ENCODE measurements around the gene PPP1R9B.

DNA sequence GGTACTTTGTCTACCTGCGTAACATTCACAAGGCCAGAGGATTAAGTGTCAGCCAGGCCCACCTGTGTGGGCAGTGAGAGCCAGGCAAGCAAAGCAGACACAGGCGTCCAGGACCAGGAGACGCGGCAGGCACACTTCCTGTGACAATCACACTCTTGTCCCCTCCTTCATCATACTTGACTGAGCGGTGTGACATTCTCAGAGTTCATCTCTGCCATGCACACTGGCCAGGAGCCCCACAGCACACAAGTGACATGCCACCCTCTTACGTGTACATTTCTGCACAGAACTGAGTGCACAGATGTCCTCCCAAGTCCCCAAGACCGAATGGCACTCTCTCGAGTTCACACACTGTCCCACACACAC lies 8.7 kb downstream of the PPP1R9B start:
- TF ChIP-seq, protein P1, sequence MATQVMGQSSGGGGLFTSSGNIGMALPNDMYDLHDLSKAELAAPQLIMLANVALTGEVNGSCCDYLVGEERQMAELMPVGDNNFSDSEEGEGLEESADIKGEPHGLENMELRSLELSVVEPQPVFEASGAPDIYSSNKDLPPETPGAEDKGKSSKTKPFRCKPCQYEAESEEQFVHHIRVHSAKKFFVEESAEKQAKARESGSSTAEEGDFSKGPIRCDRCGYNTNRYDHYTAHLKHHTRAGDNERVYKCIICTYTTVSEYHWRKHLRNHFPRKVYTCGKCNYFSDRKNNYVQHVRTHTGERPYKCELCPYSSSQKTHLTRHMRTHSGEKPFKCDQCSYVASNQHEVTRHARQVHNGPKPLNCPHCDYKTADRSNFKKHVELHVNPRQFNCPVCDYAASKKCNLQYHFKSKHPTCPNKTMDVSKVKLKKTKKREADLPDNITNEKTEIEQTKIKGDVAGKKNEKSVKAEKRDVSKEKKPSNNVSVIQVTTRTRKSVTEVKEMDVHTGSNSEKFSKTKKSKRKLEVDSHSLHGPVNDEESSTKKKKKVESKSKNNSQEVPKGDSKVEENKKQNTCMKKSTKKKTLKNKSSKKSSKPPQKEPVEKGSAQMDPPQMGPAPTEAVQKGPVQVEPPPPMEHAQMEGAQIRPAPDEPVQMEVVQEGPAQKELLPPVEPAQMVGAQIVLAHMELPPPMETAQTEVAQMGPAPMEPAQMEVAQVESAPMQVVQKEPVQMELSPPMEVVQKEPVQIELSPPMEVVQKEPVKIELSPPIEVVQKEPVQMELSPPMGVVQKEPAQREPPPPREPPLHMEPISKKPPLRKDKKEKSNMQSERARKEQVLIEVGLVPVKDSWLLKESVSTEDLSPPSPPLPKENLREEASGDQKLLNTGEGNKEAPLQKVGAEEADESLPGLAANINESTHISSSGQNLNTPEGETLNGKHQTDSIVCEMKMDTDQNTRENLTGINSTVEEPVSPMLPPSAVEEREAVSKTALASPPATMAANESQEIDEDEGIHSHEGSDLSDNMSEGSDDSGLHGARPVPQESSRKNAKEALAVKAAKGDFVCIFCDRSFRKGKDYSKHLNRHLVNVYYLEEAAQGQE (IDR thresholded peaks at IDR 0.05; ENCODE audit: insufficient read depth in 1 of 2, low read depth in 2 of 2, low read length in 2 of 2) = no peak
- no peak for TF ChIP-seq SIN3A (IDR thresholded peaks at IDR 0.05; ENCODE audit: borderline replicate concordance, insufficient read depth, low read length)
- no peak for TF ChIP-seq TAF1 (IDR thresholded peaks at IDR 0.05; ENCODE audit: borderline replicate concordance, insufficient read depth, low read length)
- TF ChIP-seq POLR2AphosphoS5 (IDR thresholded peaks at IDR 0.05; ENCODE audit: low read depth, low read length) = no peak
